CD14-positive monocyte (primary cell): Measurements from ENCODE around the gene ATG7. TPM values are rescaled to one million over a fixed set of nuclear protein-coding genes. Genes with fewer than 3 reads are reported as not detected.

Source experiments
- DNase-seq, 3 donors: peaks; one replicate each; pipeline ENCODE4 v3.0.0-alpha.2; 2011 to 2022
- H2AFZ ChIP-seq: 2 replicates; pipeline ENCODE4 v1.6.0; 2012; ENCODE audit warnings: mild to moderate bottlenecking, low read depth, low read length, inconsistent platforms; ENCODE audit not compliant: insufficient read depth, poor library complexity, severe bottlenecking
- H3K27ac ChIP-seq, 2 donors: 1 replicate in 1 of 2; 2 replicates in 1 of 2; pipeline ENCODE4 v1.5.1; 2012 to 2013; ENCODE audit warnings: low read length in 2 of 2, control low read depth in 1 of 2, inconsistent platforms in 1 of 2, low read depth in 1 of 2, mild to moderate bottlenecking in 1 of 2
- H3K27me3 ChIP-seq, 2 donors: one replicate each; pipeline versions ENCODE4 v1.6.0 to v1.6.1; 2011 to 2013; ENCODE audit warnings: low read length in 2 of 2; ENCODE audit not compliant: control insufficient read depth in 2 of 2, insufficient read depth in 2 of 2
- H3K36me3 ChIP-seq, 2 donors: replicated peaks in 1 of 2; 1 replicate in 1 of 2; 2 replicates in 1 of 2; pipeline versions ENCODE4 v1.5.1 to v1.6.1; 2012 to 2013; ENCODE audit warnings: low read length in 2 of 2, control low read depth in 1 of 2, inconsistent platforms in 1 of 2, mild to moderate bottlenecking in 1 of 2; ENCODE audit not compliant: insufficient read depth in 2 of 2, control insufficient read depth in 1 of 2
- H3K4me1 ChIP-seq, 2 donors: 1 replicate in 1 of 2; 2 replicates in 1 of 2; pipeline versions ENCODE4 v1.5.1 to v1.6.1; 2012 to 2013; ENCODE audit warnings: low read length in 2 of 2, control low read depth in 1 of 2, inconsistent platforms in 1 of 2, mild to moderate bottlenecking in 1 of 2, moderate library complexity in 1 of 2; ENCODE audit not compliant: insufficient read depth in 2 of 2, control insufficient read depth in 1 of 2
- H3K4me2 ChIP-seq: replicated peaks from 2 replicates; pipeline ENCODE3; 2012; ENCODE audit warnings: low read length, moderate library complexity, mild to moderate bottlenecking; ENCODE audit not compliant: poor library complexity, severe bottlenecking; ENCODE audit errors: extremely low read depth
- H3K4me3 ChIP-seq, 3 experiments: fragments of 200-600 bp in 1 of 3; sonication (generic) in 1 of 3; replicated peaks in 1 of 3; 1 replicate in 2 of 3; 2 replicates in 1 of 3; pipeline ENCODE4 v1.5.1; 2011 to 2013; ENCODE audit warnings: low read length in 3 of 3, mild to moderate bottlenecking in 3 of 3, control low read depth in 2 of 3, low read depth in 2 of 3, inconsistent platforms in 1 of 3, moderate library complexity in 1 of 3
- H3K79me2 ChIP-seq: 2 replicates; pipeline ENCODE4 v1.6.0; 2012; ENCODE audit warnings: mild to moderate bottlenecking, control low read depth, inconsistent platforms, low read length, moderate library complexity; ENCODE audit not compliant: insufficient read depth
- H3K9ac ChIP-seq: 2 replicates; pipeline ENCODE4 v1.6.0; 2017; ENCODE audit warnings: low read length, mild to moderate bottlenecking; ENCODE audit not compliant: insufficient read depth, poor library complexity, severe bottlenecking
- H3K9me3 ChIP-seq, 2 donors: replicated peaks in 1 of 2; 1 replicate in 1 of 2; 2 replicates in 1 of 2; pipeline versions ENCODE4 v1.5.1 to v1.6.1; 2012 to 2013; ENCODE audit warnings: low read length in 2 of 2, control low read depth in 1 of 2; ENCODE audit not compliant: control insufficient read depth in 1 of 2, insufficient read depth in 1 of 2
- H4K20me1 ChIP-seq: 2 replicates; pipeline ENCODE4 v1.6.0; 2012; ENCODE audit warnings: mild to moderate bottlenecking, low read length, control low read depth, moderate library complexity; ENCODE audit not compliant: insufficient read depth
- H3K27ac Mint-ChIP-seq, 7 donors: one replicate each; pipeline ENCODE4 v1.8.0; 2020; ENCODE audit warnings: mild to moderate bottlenecking in 7 of 7, mixed read lengths in 7 of 7, moderate library complexity in 6 of 7, inconsistent platforms in 2 of 7
- H3K27me3 Mint-ChIP-seq, 3 donors: one replicate each; pipeline ENCODE4 v1.8.0; 2021 to 2022; ENCODE audit warnings: low read depth in 3 of 3, mild to moderate bottlenecking in 3 of 3, mixed read lengths in 3 of 3, moderate library complexity in 3 of 3, inconsistent platforms in 1 of 3
- H3K36me3 Mint-ChIP-seq, 2 donors: one replicate each; pipeline ENCODE4 v1.8.0; 2020; ENCODE audit warnings: mixed read lengths in 2 of 2, inconsistent platforms in 1 of 2, mild to moderate bottlenecking in 1 of 2
- H3K4me1 Mint-ChIP-seq: one replicate; pipeline ENCODE4 v1.8.0; 2020; ENCODE audit warnings: mild to moderate bottlenecking, mixed read lengths
- H3K4me3 Mint-ChIP-seq, 2 donors: one replicate each; pipeline ENCODE4 v1.8.0; 2020; ENCODE audit warnings: mild to moderate bottlenecking in 2 of 2, mixed read lengths in 2 of 2, moderate library complexity in 1 of 2
- H3K9me3 Mint-ChIP-seq, 7 donors: one replicate each; pipeline ENCODE4 v1.8.0; 2020 to 2022; ENCODE audit warnings: mixed read lengths in 7 of 7, mild to moderate bottlenecking in 6 of 7, moderate library complexity in 6 of 7, inconsistent platforms in 2 of 7
- WGBS: methylation state at CpG from one replicate; pipeline ENCODE4 v1.1.5; 2013; ENCODE audit warnings: missing lambda C conversion rate; ENCODE audit not compliant: insufficient coverage; 5-methylcytosine and 5-hydroxymethylcytosine counted together
- intact Hi-C, 2 donors: fragments of 100-400 bp; cut with micrococcal nuclease; formaldehyde crosslinking; loops; one replicate each; pipeline versions ENCODE4 v1.15.0 to v1.15.1; 2023
- polyA plus RNA-seq, 3 donors: library from polyadenylated mRNA; depleted of rRNA in 1 of 3; unstranded in 2 of 3; stranded (reverse) in 1 of 3; fragments of 300-500 nt in 2 of 3; fragments of >200 nt in 1 of 3; fragmentation: Illumina TruSeq in 2 of 3; gene quantifications; 1 replicate in 2 of 3; 2 replicates in 1 of 3; pipeline ENCODE4 v1.2.3, GENCODE V29; 2012 to 2021
- TF ChIP-seq, protein P1 (sequence below): fragments of 200-600 bp; IDR thresholded peaks from one replicate; pipeline ENCODE4 v1.8.0; 2022; ENCODE audit warnings: antibody characterized with exemption, mild to moderate bottlenecking

Gene ATG7
- polyA plus RNA-seq, 3 donors: 57.4 to 101 (median 89.7) TPM

DNA sequence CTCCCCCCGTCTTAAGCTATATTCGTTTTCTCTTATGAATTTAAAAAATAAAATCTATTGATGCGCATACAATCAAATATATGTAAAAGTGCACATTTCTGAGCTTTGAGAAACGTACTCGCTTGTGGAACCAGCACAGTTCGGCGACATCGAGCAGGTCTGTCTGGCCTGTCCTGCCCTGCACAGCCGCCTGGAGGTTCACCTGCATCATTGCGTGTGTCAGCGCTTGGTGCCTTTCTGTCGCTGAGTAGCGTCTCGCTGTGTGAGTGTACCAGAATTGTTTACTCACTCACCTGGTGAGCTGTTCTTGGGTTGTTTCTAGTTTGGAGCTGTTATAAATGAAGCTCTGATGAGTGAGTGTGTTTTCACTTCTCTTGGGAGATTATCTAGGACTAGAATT, 267.5 kb downstream of the ATG7 start:
- TF ChIP-seq, protein P1, sequence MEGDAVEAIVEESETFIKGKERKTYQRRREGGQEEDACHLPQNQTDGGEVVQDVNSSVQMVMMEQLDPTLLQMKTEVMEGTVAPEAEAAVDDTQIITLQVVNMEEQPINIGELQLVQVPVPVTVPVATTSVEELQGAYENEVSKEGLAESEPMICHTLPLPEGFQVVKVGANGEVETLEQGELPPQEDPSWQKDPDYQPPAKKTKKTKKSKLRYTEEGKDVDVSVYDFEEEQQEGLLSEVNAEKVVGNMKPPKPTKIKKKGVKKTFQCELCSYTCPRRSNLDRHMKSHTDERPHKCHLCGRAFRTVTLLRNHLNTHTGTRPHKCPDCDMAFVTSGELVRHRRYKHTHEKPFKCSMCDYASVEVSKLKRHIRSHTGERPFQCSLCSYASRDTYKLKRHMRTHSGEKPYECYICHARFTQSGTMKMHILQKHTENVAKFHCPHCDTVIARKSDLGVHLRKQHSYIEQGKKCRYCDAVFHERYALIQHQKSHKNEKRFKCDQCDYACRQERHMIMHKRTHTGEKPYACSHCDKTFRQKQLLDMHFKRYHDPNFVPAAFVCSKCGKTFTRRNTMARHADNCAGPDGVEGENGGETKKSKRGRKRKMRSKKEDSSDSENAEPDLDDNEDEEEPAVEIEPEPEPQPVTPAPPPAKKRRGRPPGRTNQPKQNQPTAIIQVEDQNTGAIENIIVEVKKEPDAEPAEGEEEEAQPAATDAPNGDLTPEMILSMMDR: no peak

DNA sequence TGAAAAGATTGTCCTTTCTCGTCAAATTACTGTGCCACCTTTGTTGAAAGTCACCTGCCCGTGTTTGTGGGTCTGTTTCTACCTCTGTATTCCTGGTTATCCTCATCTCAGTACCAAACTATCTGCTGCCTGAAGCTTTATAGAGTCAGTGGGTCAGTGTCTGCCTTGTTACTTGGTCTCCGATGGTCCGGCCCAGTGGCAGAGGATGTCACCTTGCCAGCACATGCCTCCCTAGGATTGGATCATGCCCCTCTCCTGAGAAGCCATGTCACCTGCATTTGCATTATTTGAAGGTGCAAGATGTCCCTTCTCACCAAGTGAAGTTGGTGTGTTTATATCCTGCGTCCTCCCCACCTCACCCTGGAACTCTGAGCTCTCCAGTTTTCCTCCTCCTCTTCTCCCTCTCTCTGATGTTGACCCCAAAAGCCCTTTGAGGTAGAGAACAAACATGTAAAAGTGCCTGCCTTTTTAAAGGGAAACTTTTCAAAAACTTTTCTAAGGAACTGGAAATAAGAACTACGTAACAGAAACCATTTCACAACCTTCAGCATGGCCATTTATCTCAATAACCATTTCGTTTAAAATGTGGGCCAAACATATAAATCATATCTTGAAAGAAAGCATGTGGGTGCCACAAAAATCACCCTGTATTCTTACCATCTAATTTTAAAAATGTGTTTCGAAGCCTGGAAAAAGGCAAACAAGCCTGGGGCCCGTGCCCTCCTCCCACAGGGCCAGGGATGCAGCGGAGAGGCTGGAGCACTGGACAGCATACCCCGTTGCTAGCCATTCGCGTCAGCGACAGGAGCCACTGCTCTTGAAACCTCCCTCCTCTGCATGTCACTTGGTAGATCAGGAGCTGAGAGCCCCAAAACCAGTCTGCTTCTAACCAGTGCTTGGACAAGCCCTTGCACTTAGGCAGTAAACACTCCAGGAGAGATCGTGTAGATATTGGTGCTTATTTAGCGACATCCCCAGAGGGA, 269.4 kb downstream of the ATG7 start:
- peaks cover 7% of the 10 kb centered on the region for H3K79me2 ChIP-seq
- H3K27ac Mint-ChIP-seq: peak overlapping the region in 1 of 7 donors; percentile 75
- WGBS: 85% methylated on average over 8 of the region's 16 CpGs
- H3K27me3 ChIP-seq: no peaks in the 10 kb centered on the region
- peaks cover 3 to 12% (median 5%) of the 10 kb centered on the region in 7 donors for H3K9me3 Mint-ChIP-seq
- H3K4me1 ChIP-seq: peaks cover 47 to 48% of the 10 kb centered on the region in 2 donors
- H2AFZ ChIP-seq: no peak overlapping the region
- H4K20me1 ChIP-seq: peaks cover 92% of the 10 kb centered on the region
- no peak overlapping the region for H3K9ac ChIP-seq
- peaks cover 0 to 18% of the 10 kb centered on the region in 2 donors for H3K9me3 ChIP-seq
- H3K4me2 ChIP-seq: no peak overlapping the region
- peaks cover 59% of the 10 kb centered on the region for H3K4me1 Mint-ChIP-seq
- H3K36me3 ChIP-seq: peaks cover 0 to 20% of the 10 kb centered on the region in 2 donors
- H3K4me3 Mint-ChIP-seq: no peak overlapping the region
- no peak for DNase-seq
- H3K27me3 Mint-ChIP-seq: peaks cover 0 to 3% (median 2%) of the 10 kb centered on the region in 3 donors
- TF ChIP-seq, protein P1: no peak
- H3K27ac ChIP-seq: peak overlapping the region in 1 of 2 donors; percentile 38
- H3K36me3 Mint-ChIP-seq: peaks cover 16 to 59% of the 10 kb centered on the region in 2 donors
- intact Hi-C loops: no loop called here
- no peak overlapping the region for H3K4me3 ChIP-seq

More for the DNA sequence above, 267.5 kb downstream of the ATG7 start:
- H3K4me1 Mint-ChIP-seq: peaks cover 48% of the 10 kb centered on the region
- WGBS: 100% methylated on average over 11 of the region's 14 CpGs
- H2AFZ ChIP-seq: no peak overlapping the region
- peaks cover 93% of the 10 kb centered on the region for H4K20me1 ChIP-seq
- peaks cover 0 to 5% (median 2%) of the 10 kb centered on the region in 3 donors for H3K27me3 Mint-ChIP-seq
- no peak overlapping the region for H3K4me3 ChIP-seq
- peaks cover 3 to 12% (median 5%) of the 10 kb centered on the region in 7 donors for H3K9me3 Mint-ChIP-seq
- peak overlapping the region in 1 of 7 donors; percentile 28 for H3K27ac Mint-ChIP-seq
- H3K9ac ChIP-seq: no peak overlapping the region
- H3K79me2 ChIP-seq: peaks cover 2% of the 10 kb centered on the region
- H3K27ac ChIP-seq: no peak overlapping the region
- no peak overlapping the region for H3K4me2 ChIP-seq
- no peak for DNase-seq
- peaks cover 30 to 33% of the 10 kb centered on the region in 2 donors for H3K4me1 ChIP-seq
- no peak overlapping the region for H3K4me3 Mint-ChIP-seq
- peaks cover 21 to 61% of the 10 kb centered on the region in 2 donors for H3K36me3 Mint-ChIP-seq
- H3K9me3 ChIP-seq: peaks cover 0 to 18% of the 10 kb centered on the region in 2 donors
- H3K36me3 ChIP-seq: peaks cover 0 to 35% of the 10 kb centered on the region in 2 donors
- intact Hi-C loops: no loop called here
- H3K27me3 ChIP-seq: no peaks in the 10 kb centered on the region
